HepG2 (cell line): ENCODE results near the gene DPM2. TPM values are rescaled to one million over a fixed set of nuclear protein-coding genes. Genes with fewer than 3 reads are reported as not detected.

Source experiments
- ARNTL ChIP-seq: sonication (generic); formaldehyde crosslinking; IDR thresholded peaks from 2 replicates; pipeline ENCODE4 v1.4.0; 2020; ENCODE audit warnings: mild to moderate bottlenecking, missing genetic modification reagents
- KAT2B ChIP-seq: fragments of 150-350 bp; IDR thresholded peaks from 2 replicates; pipeline ENCODE4 v1.6.1; 2014; ENCODE audit warnings: low read depth, low read length, borderline replicate concordance
- KAT8 ChIP-seq: IDR thresholded peaks from 2 replicates; pipeline ENCODE4 v1.6.1; 2016; ENCODE audit warnings: missing genetic modification reagents, missing compliant biosample characterization
- NFE2L2 ChIP-seq: fragments of 150-350 bp; IDR thresholded peaks from 2 replicates; pipeline ENCODE4 v1.6.1; 2014; ENCODE audit warnings: low read length
- NFRKB ChIP-seq: fragments of 450-650 bp; IDR thresholded peaks from 2 replicates; pipeline ENCODE4 v1.6.1; 2017
- POGZ ChIP-seq: sonication (generic); formaldehyde crosslinking; IDR thresholded peaks from 2 replicates; pipeline ENCODE4 v1.4.0; 2020; ENCODE audit warnings: mild to moderate bottlenecking, missing genetic modification reagents
- RNF2 ChIP-seq: fragments of 450-650 bp; conservative IDR thresholded peaks from 2 replicates; pipeline ENCODE4 v1.6.1; 2016; ENCODE audit warnings: low read depth
- TBP ChIP-seq: sonication (generic); formaldehyde crosslinking; IDR thresholded peaks from 2 replicates; pipeline ENCODE4 v1.5.0; 2020; ENCODE audit warnings: missing genetic modification reagents
- ZBTB1 ChIP-seq: sonication (generic); formaldehyde crosslinking; IDR thresholded peaks from 2 replicates; pipeline ENCODE4 v1.4.0; 2020; ENCODE audit warnings: missing genetic modification reagents, borderline replicate concordance
- ZFP82 ChIP-seq: sonication (generic); formaldehyde crosslinking; IDR thresholded peaks from 2 replicates; pipeline ENCODE4 v1.5.1; 2020; ENCODE audit warnings: mild to moderate bottlenecking, missing genetic modification reagents, borderline replicate concordance
- ZNF264 ChIP-seq: sonication (generic); formaldehyde crosslinking; IDR thresholded peaks from 2 replicates; pipeline ENCODE4 v1.4.0; 2020; ENCODE audit warnings: missing genetic modification reagents
- ZNF292 ChIP-seq: sonication (generic); formaldehyde crosslinking; IDR thresholded peaks from 2 replicates; pipeline ENCODE4 v1.8.1; 2022; ENCODE audit warnings: mild to moderate bottlenecking, low read depth, missing genetic modification reagents, borderline replicate concordance
- ZNF616 ChIP-seq: sonication (generic); formaldehyde crosslinking; IDR thresholded peaks from 2 replicates; pipeline ENCODE4 v1.5.0; 2020; ENCODE audit warnings: low read depth, mild to moderate bottlenecking, missing genetic modification reagents
- ZNF749 ChIP-seq: sonication (generic); formaldehyde crosslinking; IDR thresholded peaks from 2 replicates; pipeline ENCODE4 v1.8.0; 2022; ENCODE audit warnings: mild to moderate bottlenecking, missing genetic modification reagents, moderate library complexity, borderline replicate concordance
- ZNF782 ChIP-seq: sonication (generic); formaldehyde crosslinking; IDR thresholded peaks from 2 replicates; pipeline ENCODE4 v1.4.0; 2020; ENCODE audit warnings: missing genetic modification reagents, mild to moderate bottlenecking, borderline replicate concordance
- ZNF790 ChIP-seq: sonication (generic); formaldehyde crosslinking; IDR thresholded peaks from 2 replicates; pipeline ENCODE4 v1.8.0; 2022; ENCODE audit warnings: missing genetic modification reagents, mild to moderate bottlenecking, borderline replicate concordance
- polyA plus RNA-seq, 8 experiments: library from polyadenylated mRNA; depleted of rRNA in 3 of 8; stranded (reverse) in 7 of 8; unstranded in 1 of 8; fragments of >200 nt; fragmentation: Illumina TruSeq in 4 of 8; extraction: Trizol in 4 of 8; gene quantifications; 2 replicates each; pipeline versions ENCODE4 v1.2.1 to v1.2.3, GENCODE V29; 2011 to 2016; ENCODE audit warnings: low read depth in 4 of 8, missing spikeins in 1 of 8, mixed read lengths in 1 of 8; ENCODE audit not compliant: insufficient read depth in 1 of 8
- total RNA-seq, 5 experiments: library from RNA; depleted of rRNA; stranded (reverse); fragments of >200 nt; fragmentation: Illumina TruSeq; extraction: Trizol; gene quantifications; 2 replicates each; pipeline ENCODE4 v1.2.3, GENCODE V29; 2016; ENCODE audit warnings: low read depth in 1 of 5
- TF ChIP-seq, protein P1 (sequence below): sonication (generic); formaldehyde crosslinking; IDR thresholded peaks from 2 replicates; pipeline ENCODE4 v1.5.0; 2020; ENCODE audit warnings: missing genetic modification reagents, mild to moderate bottlenecking, borderline replicate concordance
- TF ChIP-seq, protein P2 (sequence below): IDR thresholded peaks from 2 replicates; pipeline ENCODE4 v1.6.1; 2016; ENCODE audit warnings: mild to moderate bottlenecking, missing biosample characterization, missing genetic modification reagents
- TF ChIP-seq, protein P3 (sequence below): sonication (generic); formaldehyde crosslinking; conservative IDR thresholded peaks from 2 replicates; pipeline ENCODE4 v1.4.0; 2020; ENCODE audit warnings: missing genetic modification reagents
- TF ChIP-seq, protein P4 (sequence below): sonication (generic); formaldehyde crosslinking; IDR thresholded peaks from 2 replicates; pipeline ENCODE4 v1.5.0; 2020; ENCODE audit warnings: mild to moderate bottlenecking, missing genetic modification reagents
- TF ChIP-seq, protein P5 (sequence below): sonication (generic); formaldehyde crosslinking; IDR thresholded peaks from 2 replicates; pipeline ENCODE4 v1.8.1; 2023; ENCODE audit warnings: mild to moderate bottlenecking, missing genetic modification reagents
- TF ChIP-seq, protein P6 (sequence below): sonication (generic); formaldehyde crosslinking; IDR thresholded peaks from 2 replicates; pipeline ENCODE4 v1.4.0; 2020; ENCODE audit warnings: missing genetic modification reagents, borderline replicate concordance

DPM2 gene
- total and polyA plus RNA-seq, 2 of the 13 experiments (the other 11 are each of a cell fraction or from before 2014, with no cell fraction given), result 24.8 to 35.3 TPM

DNA sequence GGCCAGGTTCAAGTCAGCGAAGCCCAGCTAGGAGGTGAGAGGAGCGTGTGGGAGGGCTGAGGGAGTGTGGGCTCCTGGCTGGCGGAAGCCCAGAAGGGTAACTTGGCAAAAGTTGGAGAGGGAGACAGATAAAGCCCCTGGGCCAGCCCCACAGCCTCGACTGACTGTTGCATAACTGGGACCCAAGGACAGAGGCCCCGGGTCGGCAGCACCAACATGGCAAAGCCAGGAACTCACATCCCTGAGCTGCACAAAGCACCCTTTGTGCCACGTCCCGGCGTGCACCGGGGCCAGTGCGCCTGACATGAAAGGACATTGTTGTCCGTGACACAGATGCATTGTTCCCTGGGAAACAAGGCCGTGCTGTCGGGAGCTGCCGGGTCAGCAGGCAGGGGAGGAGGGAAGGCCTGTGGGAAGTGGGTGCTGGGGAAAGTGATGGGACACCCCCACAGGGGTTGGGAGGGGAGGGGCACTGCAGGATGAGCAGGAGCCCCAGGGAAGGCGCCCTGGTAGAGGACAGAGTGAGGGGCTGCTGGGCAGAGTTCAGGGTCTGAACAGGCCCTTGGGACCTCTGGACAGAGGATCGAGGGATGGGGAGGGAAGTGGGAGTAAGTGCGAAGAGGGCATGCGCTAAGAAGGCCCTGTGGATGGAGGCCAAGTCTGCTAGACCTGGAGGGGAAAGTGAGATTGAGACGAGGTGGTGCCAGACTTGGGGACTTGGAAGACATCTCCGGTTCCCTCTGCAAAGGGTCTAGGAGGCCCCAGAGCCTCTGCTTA, 13.0 kb upstream of the DPM2 start (continued):
- TF ChIP-seq, protein P1, sequence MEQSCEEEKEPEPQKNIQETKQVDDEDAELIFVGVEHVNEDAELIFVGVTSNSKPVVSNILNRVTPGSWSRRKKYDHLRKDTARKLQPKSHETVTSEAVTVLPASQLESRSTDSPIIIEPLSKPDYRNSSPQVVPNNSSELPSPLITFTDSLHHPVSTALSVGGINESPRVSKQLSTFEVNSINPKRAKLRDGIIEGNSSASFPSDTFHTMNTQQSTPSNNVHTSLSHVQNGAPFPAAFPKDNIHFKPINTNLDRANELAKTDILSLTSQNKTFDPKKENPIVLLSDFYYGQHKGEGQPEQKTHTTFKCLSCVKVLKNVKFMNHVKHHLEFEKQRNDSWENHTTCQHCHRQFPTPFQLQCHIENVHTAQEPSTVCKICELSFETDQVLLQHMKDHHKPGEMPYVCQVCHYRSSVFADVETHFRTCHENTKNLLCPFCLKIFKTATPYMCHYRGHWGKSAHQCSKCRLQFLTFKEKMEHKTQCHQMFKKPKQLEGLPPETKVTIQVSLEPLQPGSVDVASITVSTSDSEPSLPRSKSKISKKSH (CRISPR knock-in tag), result peak; percentile 76; the same call in 1 of the 2 replicates
- TF ChIP-seq, protein P2, sequence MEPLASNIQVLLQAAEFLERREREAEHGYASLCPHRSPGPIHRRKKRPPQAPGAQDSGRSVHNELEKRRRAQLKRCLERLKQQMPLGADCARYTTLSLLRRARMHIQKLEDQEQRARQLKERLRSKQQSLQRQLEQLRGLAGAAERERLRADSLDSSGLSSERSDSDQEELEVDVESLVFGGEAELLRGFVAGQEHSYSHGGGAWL (CRISPR knock-in tag), result no peak
- no peak for TF ChIP-seq NFE2L2
- TF ChIP-seq ZNF292 (CRISPR knock-in tag), result peak; percentile 96
- TF ChIP-seq, protein P3, sequence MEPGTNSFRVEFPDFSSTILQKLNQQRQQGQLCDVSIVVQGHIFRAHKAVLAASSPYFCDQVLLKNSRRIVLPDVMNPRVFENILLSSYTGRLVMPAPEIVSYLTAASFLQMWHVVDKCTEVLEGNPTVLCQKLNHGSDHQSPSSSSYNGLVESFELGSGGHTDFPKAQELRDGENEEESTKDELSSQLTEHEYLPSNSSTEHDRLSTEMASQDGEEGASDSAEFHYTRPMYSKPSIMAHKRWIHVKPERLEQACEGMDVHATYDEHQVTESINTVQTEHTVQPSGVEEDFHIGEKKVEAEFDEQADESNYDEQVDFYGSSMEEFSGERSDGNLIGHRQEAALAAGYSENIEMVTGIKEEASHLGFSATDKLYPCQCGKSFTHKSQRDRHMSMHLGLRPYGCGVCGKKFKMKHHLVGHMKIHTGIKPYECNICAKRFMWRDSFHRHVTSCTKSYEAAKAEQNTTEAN, result peak; percentile 77
- TF ChIP-seq KAT2B, result no peak
- no peak for TF ChIP-seq ZNF616
- TF ChIP-seq, protein P4, sequence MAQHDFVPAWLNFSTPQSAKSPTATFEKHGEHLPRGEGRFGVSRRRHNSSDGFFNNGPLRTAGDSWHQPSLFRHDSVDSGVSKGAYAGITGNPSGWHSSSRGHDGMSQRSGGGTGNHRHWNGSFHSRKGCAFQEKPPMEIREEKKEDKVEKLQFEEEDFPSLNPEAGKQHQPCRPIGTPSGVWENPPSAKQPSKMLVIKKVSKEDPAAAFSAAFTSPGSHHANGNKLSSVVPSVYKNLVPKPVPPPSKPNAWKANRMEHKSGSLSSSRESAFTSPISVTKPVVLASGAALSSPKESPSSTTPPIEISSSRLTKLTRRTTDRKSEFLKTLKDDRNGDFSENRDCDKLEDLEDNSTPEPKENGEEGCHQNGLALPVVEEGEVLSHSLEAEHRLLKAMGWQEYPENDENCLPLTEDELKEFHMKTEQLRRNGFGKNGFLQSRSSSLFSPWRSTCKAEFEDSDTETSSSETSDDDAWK (CRISPR knock-in tag), result no peak
- TF ChIP-seq ZBTB1 (CRISPR knock-in tag), result no peak
- no peak for TF ChIP-seq ZNF790 (CRISPR knock-in tag)
- TF ChIP-seq POGZ (CRISPR knock-in tag), result peak; percentile 60
- TF ChIP-seq ZFP82, result no peak
- peak; percentile 88 for TF ChIP-seq ARNTL (CRISPR knock-in tag)
- no peak for TF ChIP-seq TBP (CRISPR knock-in tag)
- peak; percentile 82 for TF ChIP-seq KAT8
- TF ChIP-seq, protein P5, sequence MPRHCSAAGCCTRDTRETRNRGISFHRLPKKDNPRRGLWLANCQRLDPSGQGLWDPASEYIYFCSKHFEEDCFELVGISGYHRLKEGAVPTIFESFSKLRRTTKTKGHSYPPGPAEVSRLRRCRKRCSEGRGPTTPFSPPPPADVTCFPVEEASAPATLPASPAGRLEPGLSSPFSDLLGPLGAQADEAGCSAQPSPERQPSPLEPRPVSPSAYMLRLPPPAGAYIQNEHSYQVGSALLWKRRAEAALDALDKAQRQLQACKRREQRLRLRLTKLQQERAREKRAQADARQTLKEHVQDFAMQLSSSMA (CRISPR knock-in tag), result no peak
- TF ChIP-seq ZNF782 (CRISPR knock-in tag), result no peak; the same call in 1 of the 2 replicates
- TF ChIP-seq NFRKB, result no peak
- TF ChIP-seq, protein P6, sequence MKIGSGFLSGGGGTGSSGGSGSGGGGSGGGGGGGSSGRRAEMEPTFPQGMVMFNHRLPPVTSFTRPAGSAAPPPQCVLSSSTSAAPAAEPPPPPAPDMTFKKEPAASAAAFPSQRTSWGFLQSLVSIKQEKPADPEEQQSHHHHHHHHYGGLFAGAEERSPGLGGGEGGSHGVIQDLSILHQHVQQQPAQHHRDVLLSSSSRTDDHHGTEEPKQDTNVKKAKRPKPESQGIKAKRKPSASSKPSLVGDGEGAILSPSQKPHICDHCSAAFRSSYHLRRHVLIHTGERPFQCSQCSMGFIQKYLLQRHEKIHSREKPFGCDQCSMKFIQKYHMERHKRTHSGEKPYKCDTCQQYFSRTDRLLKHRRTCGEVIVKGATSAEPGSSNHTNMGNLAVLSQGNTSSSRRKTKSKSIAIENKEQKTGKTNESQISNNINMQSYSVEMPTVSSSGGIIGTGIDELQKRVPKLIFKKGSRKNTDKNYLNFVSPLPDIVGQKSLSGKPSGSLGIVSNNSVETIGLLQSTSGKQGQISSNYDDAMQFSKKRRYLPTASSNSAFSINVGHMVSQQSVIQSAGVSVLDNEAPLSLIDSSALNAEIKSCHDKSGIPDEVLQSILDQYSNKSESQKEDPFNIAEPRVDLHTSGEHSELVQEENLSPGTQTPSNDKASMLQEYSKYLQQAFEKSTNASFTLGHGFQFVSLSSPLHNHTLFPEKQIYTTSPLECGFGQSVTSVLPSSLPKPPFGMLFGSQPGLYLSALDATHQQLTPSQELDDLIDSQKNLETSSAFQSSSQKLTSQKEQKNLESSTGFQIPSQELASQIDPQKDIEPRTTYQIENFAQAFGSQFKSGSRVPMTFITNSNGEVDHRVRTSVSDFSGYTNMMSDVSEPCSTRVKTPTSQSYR (CRISPR knock-in tag), result peak; percentile 56; the same call in 1 of the 2 replicates
- TF ChIP-seq RNF2, result peak; percentile 43; the same call in 1 of the 2 replicates
- TF ChIP-seq ZNF264, result peak; percentile 73
- peak; percentile 32; the same call in 1 of the 2 replicates for TF ChIP-seq ZNF749 (CRISPR knock-in tag)
